IPS-18c (cell line): ENCODE results near the gene B3GNT4.
"Not testable (repeated sequence)": the region's sequence is repeated elsewhere in the genome, so short reads cannot be mapped to it uniquely, and the experiment has no call there.

Experiments
- H3K4me3 ChIP-seq: 2 replicates; pipeline ENCODE4 v1.7.0; 2013; ENCODE audit warnings: low read depth, mild to moderate bottlenecking, low read length, moderate library complexity; ENCODE audit not compliant: insufficient read depth
- H3K9me3 ChIP-seq: one replicate; pipeline ENCODE4 v1.6.1; 2013; ENCODE audit warnings: mild to moderate bottlenecking, low read length, moderate library complexity; ENCODE audit not compliant: control insufficient read depth, insufficient read depth

Gene B3GNT4

DNA sequence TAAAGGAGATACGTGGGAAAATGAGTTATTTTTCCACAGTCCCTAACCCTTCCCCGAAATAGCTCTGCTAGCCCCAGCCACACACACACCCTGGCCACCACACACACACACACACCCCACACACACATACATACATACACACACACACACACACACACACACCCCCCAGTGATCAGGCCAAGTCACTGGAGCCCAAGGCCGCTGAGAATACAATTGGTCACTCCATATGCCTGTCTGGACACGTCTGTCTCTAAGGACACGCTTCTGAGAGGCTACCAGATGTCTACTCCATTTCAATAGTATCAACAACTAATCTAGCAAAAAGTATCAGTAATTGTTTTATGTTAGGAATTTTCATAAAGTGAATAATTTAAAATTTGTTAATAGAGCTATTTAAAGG is 35.4 kb downstream of the B3GNT4 start:
- Histone ChIP-seq H3K9me3 (no peaks in the 10 kb centered on the region), H3K4me3 (no peak overlapping the region)

DNA sequence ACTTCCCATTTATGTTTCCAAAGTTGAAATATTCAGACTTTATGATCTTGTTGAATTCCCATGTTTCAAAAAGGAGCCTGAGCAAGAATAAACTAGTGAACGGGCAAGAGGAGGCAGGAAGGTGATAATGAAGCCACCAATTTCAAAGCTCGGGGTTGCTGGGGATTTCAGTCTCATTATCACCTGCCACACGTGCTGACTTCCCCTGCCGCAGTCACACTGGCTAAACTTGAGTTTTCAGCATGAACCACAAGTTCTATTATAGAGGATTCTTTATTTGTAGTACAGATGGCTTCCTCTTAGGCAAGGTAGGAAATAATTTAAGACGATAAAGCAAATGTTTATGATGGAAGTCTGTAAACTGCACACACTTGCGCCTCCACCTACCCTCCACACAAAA is 40.5 kb downstream of the B3GNT4 start:
- H3K9me3 ChIP-seq, result no peaks in the 10 kb centered on the region
- no peak overlapping the region for H3K4me3 ChIP-seq

DNA sequence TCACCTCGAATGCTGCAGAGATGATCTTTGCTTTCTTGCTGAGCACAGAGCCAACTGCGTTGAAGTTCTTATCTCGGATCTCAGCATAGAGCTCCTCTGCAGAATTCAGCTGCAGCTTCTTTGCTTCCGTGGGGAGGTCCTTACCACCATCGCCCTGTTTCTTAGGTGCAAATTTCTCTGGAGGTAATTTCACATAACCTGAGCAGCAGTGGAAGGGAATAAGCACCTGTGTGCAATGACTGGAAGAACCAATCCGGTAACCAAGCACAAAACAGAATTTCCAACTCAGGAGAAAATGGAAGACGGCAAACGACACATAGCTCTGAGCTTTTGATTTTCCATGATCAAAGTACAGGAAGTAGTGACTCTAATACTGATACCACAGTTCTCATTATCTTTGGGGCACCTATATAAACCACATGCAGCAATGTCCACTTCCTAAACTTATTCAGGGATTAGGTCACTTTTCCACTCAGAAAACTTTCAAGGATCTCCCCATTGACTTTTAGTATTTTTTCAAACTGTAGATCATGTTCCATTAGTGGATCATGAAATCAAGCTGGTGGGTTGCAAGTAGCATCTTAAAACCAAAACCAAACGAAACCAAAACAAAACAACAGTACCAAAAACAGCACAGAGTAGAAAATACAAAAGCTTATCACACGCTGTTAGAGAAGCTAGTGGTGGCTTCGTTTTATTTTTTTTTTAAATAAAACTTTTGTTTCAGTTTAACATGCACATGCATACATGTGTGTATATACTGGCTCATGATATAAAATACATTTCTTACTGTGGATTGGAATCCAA is 41.3 kb downstream of the B3GNT4 start:
- H3K4me3 ChIP-seq, result no peak overlapping the region
- no peaks in the 10 kb centered on the region for H3K9me3 ChIP-seq

DNA sequence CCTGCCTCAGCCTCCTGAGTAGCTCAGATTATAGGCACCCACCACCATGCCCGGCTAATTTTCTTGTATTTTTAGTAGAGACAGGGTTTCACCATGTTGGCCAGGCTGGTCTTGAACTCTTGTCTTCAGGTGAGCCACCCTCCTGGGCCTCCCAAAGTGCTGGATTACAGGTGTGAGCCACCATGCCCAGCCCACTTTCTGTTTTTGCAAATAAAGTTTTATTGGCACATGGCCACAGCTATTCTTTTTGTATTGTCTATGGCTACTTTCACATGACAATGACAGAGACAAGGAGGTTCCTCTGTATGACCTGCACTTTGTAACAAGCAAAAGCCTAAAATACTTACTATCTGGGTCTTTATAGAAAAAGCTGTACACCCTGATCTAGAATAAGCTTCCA is 42.0 kb downstream of the B3GNT4 start:
- Histone ChIP-seq H3K9me3 (no peaks in the 10 kb centered on the region), H3K4me3 (no peak overlapping the region)

DNA sequence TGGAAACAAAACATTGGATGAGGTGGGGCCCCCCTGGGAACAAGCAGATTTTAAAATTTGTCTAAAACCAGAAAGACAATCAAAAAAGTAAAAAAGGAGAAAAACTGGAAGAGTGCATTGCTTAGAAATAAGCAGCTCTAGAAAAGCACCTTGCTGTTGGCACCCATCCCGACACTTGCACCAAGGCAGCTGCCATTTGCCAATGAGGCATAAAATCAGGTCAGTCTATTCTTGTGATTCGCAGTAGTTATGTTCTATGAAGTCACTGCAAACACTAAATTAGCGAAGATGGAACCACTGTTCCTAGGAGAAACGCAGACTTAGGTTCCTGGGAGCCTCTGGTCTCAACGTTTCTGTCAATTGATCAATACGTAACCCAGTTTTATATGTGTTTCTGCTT is 46.5 kb downstream of the B3GNT4 start:
- Histone ChIP-seq H3K4me3 (no peak overlapping the region), H3K9me3 (no peaks in the 10 kb centered on the region)

DNA sequence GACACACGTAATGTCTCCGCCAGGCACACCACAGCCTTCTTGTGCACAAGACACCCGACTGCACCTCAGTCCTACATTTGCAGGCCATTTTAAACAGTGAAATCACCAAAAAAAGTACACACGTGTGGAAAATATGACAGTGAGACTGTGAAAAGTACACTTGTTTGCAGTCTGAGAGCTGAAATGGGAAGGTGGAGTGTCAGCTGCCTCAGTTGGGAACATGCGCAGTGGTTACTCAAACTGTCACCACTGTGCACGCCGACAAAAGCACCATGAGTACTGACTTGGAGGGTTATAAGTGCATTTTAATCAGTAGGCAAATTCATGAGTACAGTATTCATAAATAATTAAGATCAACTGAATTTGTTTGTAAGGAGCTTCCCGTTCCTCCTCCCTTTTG is 47.0 kb downstream of the B3GNT4 start:
- no peak overlapping the region for H3K4me3 ChIP-seq
- no peaks in the 10 kb centered on the region for H3K9me3 ChIP-seq

DNA sequence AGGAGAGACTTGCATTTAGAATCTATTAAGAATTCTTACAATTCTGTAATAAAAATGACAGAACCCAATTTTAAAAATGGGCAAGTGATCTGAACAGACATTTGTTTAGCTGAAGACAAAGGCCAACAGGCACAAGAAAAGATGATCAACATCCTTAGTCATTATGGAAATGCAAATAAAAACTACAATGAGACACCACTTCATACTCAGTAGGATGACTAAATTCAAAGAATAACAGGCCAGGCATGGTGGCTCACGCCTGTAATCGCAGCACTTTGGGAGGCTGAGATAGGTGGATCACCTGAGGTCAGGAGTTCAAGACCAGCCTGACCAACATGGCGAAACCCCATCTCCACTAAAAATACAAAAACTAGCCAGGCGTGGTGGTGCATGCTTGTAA is 55.0 kb downstream of the B3GNT4 start:
- H3K4me3 ChIP-seq, H3K9me3 ChIP-seq: not testable (repeated sequence)
